Transverse colon (tissue), 4 donors: ENCODE measurements around the gene EME1.

Source experiments
- CTCF ChIP-seq, 5 experiments: fragments of 200-600 bp in 3 of 5; fragments of 450-650 bp in 2 of 5; sonication (generic) in 3 of 5; IDR thresholded peaks; 1 replicate in 2 of 5; 2 replicates in 3 of 5; pipeline ENCODE4 v1.5.1; 2016 to 2017; ENCODE audit warnings: antibody characterized with exemption in 5 of 5, inconsistent platforms in 3 of 5, mild to moderate bottlenecking in 2 of 5, moderate library complexity in 1 of 5
- EP300 ChIP-seq: sonication (generic); formaldehyde crosslinking; IDR thresholded peaks from one replicate; pipeline ENCODE4 v1.6.1; 2017; ENCODE audit warnings: antibody characterized with exemption, low read depth
- POLR2A ChIP-seq: fragments of 450-650 bp; IDR thresholded peaks from one replicate; pipeline ENCODE4 v1.6.1; 2016; ENCODE audit warnings: antibody characterized with exemption, mild to moderate bottlenecking, moderate library complexity
- POLR2AphosphoS5 ChIP-seq, 3 donors: sonication (generic); formaldehyde crosslinking; IDR thresholded peaks; one replicate each; pipeline ENCODE4 v1.6.1; 2016; ENCODE audit warnings: antibody characterized with exemption in 3 of 3

- TF ChIP-seq POLR2AphosphoS5 (IDR thresholded peaks at IDR 0.05), result no peak
- TF ChIP-seq CTCF (IDR thresholded peaks at IDR 0.05), result no peak
- no peak for TF ChIP-seq EP300
- TF ChIP-seq POLR2A, result no peak
These were observed 12.4 kb upstream of the EME1 start for GRCh38 chr17:50360486-50361115.
